NCI-H2029 treated with DMSO at 0.1 percent for 48 hours (cell line): ENCODE results near the gene EPHA7.
A peak's percentile ranks its signal among the peaks of the same experiment; 100 is the strongest.

ENCODE experiments used
- DNase-seq: peaks from one replicate; lab custom pipeline; 2025; lab: John Stamatoyannopoulos, UW

Gene EPHA7

GRCh38 chr6:93323630-93324029 lies 95.7 kb downstream of the EPHA7 start:
- DNase-seq: no peak

GRCh38 chr6:93322651-93323050 lies 96.7 kb downstream of the EPHA7 start:
- no peak for DNase-seq

GRCh38 chr6:93319304-93319703 lies 100.1 kb downstream of the EPHA7 start:
- no peak for DNase-seq

- no peak for DNase-seq
Measured at GRCh38 chr6:93318121-93318520, 101.2 kb downstream of the EPHA7 start.

GRCh38 chr6:93317592-93317991 lies 101.8 kb downstream of the EPHA7 start:
- no peak for DNase-seq

GRCh38 chr6:93307505-93308409 lies 111.6 kb downstream of the EPHA7 start:
- no peak for DNase-seq

- DNase-seq: no peak
Measured at GRCh38 chr6:93305088-93305487, 114.3 kb downstream of the EPHA7 start.

GRCh38 chr6:93304505-93304904 lies 114.9 kb downstream of the EPHA7 start:
- DNase-seq: no peak

GRCh38 chr6:93300661-93301060 lies 118.7 kb downstream of the EPHA7 start:
- DNase-seq: peak; percentile 68

- DNase-seq: no peak
Measured at GRCh38 chr6:93299622-93300021, 119.7 kb downstream of the EPHA7 start.

GRCh38 chr6:93295631-93296030 lies 123.7 kb downstream of the EPHA7 start:
- no peak for DNase-seq

GRCh38 chr6:93294879-93295278 lies 124.5 kb downstream of the EPHA7 start:
- no peak for DNase-seq

- no peak for DNase-seq
Measured at GRCh38 chr6:93293872-93294271, 125.5 kb downstream of the EPHA7 start.

- DNase-seq: no peak
Measured at GRCh38 chr6:93293460-93293859, 125.9 kb downstream of the EPHA7 start.

- no peak for DNase-seq
Measured at GRCh38 chr6:93282521-93283031, 136.8 kb downstream of the EPHA7 start.

GRCh38 chr6:93278241-93278640 lies 141.1 kb downstream of the EPHA7 start:
- DNase-seq: no peak

- DNase-seq: no peak
Measured at GRCh38 chr6:93272896-93273295, 146.5 kb downstream of the EPHA7 start.

GRCh38 chr6:93272211-93272610 lies 147.1 kb downstream of the EPHA7 start:
- no peak for DNase-seq

- no peak for DNase-seq
Measured at GRCh38 chr6:93266116-93266817, 153.1 kb downstream of the EPHA7 start.

GRCh38 chr6:93260881-93261280 lies 158.5 kb downstream of the EPHA7 start:
- DNase-seq: no peak

GRCh38 chr6:93259332-93259731 lies 160.0 kb downstream of the EPHA7 start:
- DNase-seq: no peak

- DNase-seq: no peak
Measured at GRCh38 chr6:93252930-93253329, 166.4 kb downstream of the EPHA7 start.

GRCh38 chr6:93248631-93249030 lies 170.7 kb downstream of the EPHA7 start:
- DNase-seq: no peak
